Peyer's patch (tissue), 4 donors: ENCODE results near the gene FARP2.

Source experiments
- POLR2A ChIP-seq, 2 donors: fragments of 450-650 bp; IDR thresholded peaks; one replicate each; pipeline ENCODE4 v1.5.1; 2017; ENCODE audit warnings: antibody characterized with exemption in 2 of 2, mild to moderate bottlenecking in 2 of 2, moderate library complexity in 2 of 2
- TF ChIP-seq, protein P1 (sequence below), 6 experiments: fragments of 450-650 bp in 4 of 6; fragments of 200-600 bp in 2 of 6; sonication (generic) in 1 of 6; IDR thresholded peaks; one replicate each; pipeline ENCODE4 v1.5.1; 2017 to 2019; ENCODE audit warnings: antibody characterized with exemption in 6 of 6, mild to moderate bottlenecking in 3 of 6, moderate library complexity in 1 of 6

DNA sequence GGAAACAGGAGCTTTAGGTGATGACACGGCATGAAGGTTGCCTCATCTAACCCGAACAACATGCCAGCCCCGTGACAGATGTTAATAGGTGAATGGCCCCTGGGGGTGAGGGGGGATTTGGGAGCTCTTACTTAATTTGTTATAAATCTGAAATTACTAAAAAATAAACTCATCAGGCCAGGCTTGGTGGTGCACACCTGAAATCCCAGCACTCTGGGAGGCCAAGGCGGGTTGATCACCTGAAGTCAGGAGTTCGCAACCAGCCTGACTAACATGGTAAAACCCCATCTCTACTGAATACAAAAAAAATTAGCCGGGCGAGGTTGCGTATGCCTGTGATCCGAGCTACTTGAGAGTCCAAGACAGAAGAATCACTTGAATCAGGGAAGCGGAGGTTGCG, 146.2 kb downstream of the FARP2 start:
- TF ChIP-seq, protein P1, sequence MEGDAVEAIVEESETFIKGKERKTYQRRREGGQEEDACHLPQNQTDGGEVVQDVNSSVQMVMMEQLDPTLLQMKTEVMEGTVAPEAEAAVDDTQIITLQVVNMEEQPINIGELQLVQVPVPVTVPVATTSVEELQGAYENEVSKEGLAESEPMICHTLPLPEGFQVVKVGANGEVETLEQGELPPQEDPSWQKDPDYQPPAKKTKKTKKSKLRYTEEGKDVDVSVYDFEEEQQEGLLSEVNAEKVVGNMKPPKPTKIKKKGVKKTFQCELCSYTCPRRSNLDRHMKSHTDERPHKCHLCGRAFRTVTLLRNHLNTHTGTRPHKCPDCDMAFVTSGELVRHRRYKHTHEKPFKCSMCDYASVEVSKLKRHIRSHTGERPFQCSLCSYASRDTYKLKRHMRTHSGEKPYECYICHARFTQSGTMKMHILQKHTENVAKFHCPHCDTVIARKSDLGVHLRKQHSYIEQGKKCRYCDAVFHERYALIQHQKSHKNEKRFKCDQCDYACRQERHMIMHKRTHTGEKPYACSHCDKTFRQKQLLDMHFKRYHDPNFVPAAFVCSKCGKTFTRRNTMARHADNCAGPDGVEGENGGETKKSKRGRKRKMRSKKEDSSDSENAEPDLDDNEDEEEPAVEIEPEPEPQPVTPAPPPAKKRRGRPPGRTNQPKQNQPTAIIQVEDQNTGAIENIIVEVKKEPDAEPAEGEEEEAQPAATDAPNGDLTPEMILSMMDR (IDR thresholded peaks at IDR 0.05): no peak
- no peak for TF ChIP-seq POLR2A (IDR thresholded peaks at IDR 0.05)
